IPS-20b (cell line): ENCODE results near the gene TBC1D19.

Source experiments
- H3K27ac ChIP-seq: one replicate; pipeline ENCODE4 v1.5.1; 2013; ENCODE audit warnings: low read length
- H3K27me3 ChIP-seq: 2 replicates; pipeline ENCODE4 v1.6.1; 2013; ENCODE audit warnings: mild to moderate bottlenecking, low read length, inconsistent platforms; ENCODE audit not compliant: insufficient read depth
- H3K36me3 ChIP-seq: 2 replicates; pipeline ENCODE4 v1.6.1; 2013; ENCODE audit warnings: low read depth, mild to moderate bottlenecking, inconsistent platforms, low read length, moderate library complexity; ENCODE audit not compliant: insufficient read depth
- H3K4me1 ChIP-seq: 2 replicates; pipeline ENCODE4 v1.6.1; 2013; ENCODE audit warnings: mild to moderate bottlenecking, control low read depth, inconsistent platforms, low read length, moderate library complexity; ENCODE audit not compliant: insufficient read depth
- H3K4me3 ChIP-seq: 2 replicates; pipeline ENCODE4 v1.5.1; 2013; ENCODE audit warnings: mild to moderate bottlenecking, low read length, inconsistent platforms
- H3K9ac ChIP-seq: 2 replicates; pipeline ENCODE4 v1.6.1; 2013; ENCODE audit warnings: low read depth, mild to moderate bottlenecking, inconsistent platforms, low read length, moderate library complexity
- H3K9me3 ChIP-seq: 2 replicates; pipeline ENCODE4 v1.6.1; 2013; ENCODE audit warnings: mild to moderate bottlenecking, low read depth, low read length, inconsistent platforms; ENCODE audit not compliant: insufficient read depth

Gene TBC1D19

DNA sequence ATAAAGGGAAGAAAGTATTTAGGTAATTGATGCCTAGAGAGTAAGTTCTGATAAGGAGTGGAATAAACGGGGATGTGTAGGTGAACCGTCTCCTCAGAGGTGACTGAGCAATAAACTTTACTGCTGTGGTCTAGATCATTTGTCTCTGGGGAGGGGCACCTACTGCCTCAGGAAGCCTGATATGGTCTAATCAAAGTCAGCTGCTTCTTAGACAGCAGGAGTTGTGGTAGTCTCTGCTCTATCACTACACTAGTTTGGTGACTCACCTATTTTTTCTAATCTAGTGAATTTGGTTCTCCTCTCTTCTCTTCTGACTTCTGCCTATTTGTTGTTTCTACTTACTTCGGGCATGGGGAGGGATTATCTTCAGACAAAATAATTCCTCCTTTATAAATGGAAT, 181.6 kb downstream of the TBC1D19 start:
- H3K27me3 ChIP-seq: no peaks in the 10 kb centered on the region
- H3K9ac ChIP-seq: no peak overlapping the region
- H3K4me1 ChIP-seq: peaks cover 5% of the 10 kb centered on the region; the same call in 1 of the 2 replicates
- no peak overlapping the region for H3K27ac ChIP-seq
- no peak overlapping the region for H3K4me3 ChIP-seq
- H3K9me3 ChIP-seq: no peaks in the 10 kb centered on the region
- H3K36me3 ChIP-seq: no peaks in the 10 kb centered on the region

GRCh38 chr4:26766141-26766540, 182.3 kb downstream of the TBC1D19 start:
- H3K4me1 ChIP-seq: peaks cover 5% of the 10 kb centered on the region; the same call in 1 of the 2 replicates
- no peak overlapping the region for H3K9ac ChIP-seq
- no peaks in the 10 kb centered on the region for H3K27me3 ChIP-seq
- H3K27ac ChIP-seq: no peak overlapping the region
- H3K9me3 ChIP-seq: no peaks in the 10 kb centered on the region
- no peak overlapping the region for H3K4me3 ChIP-seq
- H3K36me3 ChIP-seq: no peaks in the 10 kb centered on the region

- no peaks in the 10 kb centered on the region for H3K4me1 ChIP-seq
- H3K27me3 ChIP-seq: no peaks in the 10 kb centered on the region
- H3K36me3 ChIP-seq: no peaks in the 10 kb centered on the region
- H3K4me3 ChIP-seq: no peak overlapping the region
- no peak overlapping the region for H3K9ac ChIP-seq
- no peaks in the 10 kb centered on the region for H3K9me3 ChIP-seq
- no peak overlapping the region for H3K27ac ChIP-seq
Observed at GRCh38 chr4:26772096-26772873, 188.4 kb downstream of the TBC1D19 start.

- Histone ChIP-seq H3K9ac (no peak overlapping the region), H3K27me3 (no peaks in the 10 kb centered on the region), H3K4me3 (no peak overlapping the region), H3K27ac (no peak overlapping the region), H3K4me1 (no peaks in the 10 kb centered on the region), H3K9me3 (no peaks in the 10 kb centered on the region), H3K36me3 (no peaks in the 10 kb centered on the region)
Observed at GRCh38 chr4:26779224-26779623, 195.3 kb downstream of the TBC1D19 start.

GRCh38 chr4:26779674-26780073, 195.8 kb downstream of the TBC1D19 start:
- no peaks in the 10 kb centered on the region for H3K4me1 ChIP-seq
- no peaks in the 10 kb centered on the region for H3K27me3 ChIP-seq
- no peak overlapping the region for H3K4me3 ChIP-seq
- H3K27ac ChIP-seq: no peak overlapping the region
- H3K9ac ChIP-seq: no peak overlapping the region
- no peaks in the 10 kb centered on the region for H3K9me3 ChIP-seq
- H3K36me3 ChIP-seq: no peaks in the 10 kb centered on the region

GRCh38 chr4:26780539-26780938, 196.7 kb downstream of the TBC1D19 start:
- H3K9ac ChIP-seq: no peak overlapping the region
- no peaks in the 10 kb centered on the region for H3K27me3 ChIP-seq
- H3K4me1 ChIP-seq: no peaks in the 10 kb centered on the region
- H3K4me3 ChIP-seq: no peak overlapping the region
- no peaks in the 10 kb centered on the region for H3K36me3 ChIP-seq
- no peak overlapping the region for H3K27ac ChIP-seq
- H3K9me3 ChIP-seq: no peaks in the 10 kb centered on the region

- Histone ChIP-seq H3K36me3 (no peaks in the 10 kb centered on the region), H3K27ac (no peak overlapping the region), H3K27me3 (no peaks in the 10 kb centered on the region), H3K4me3 (no peak overlapping the region), H3K9me3 (no peaks in the 10 kb centered on the region), H3K9ac (no peak overlapping the region), H3K4me1 (no peaks in the 10 kb centered on the region)
Observed at GRCh38 chr4:26782168-26782829, 198.4 kb downstream of the TBC1D19 start.

- no peaks in the 10 kb centered on the region for H3K27me3 ChIP-seq
- H3K4me3 ChIP-seq: no peak overlapping the region
- H3K9ac ChIP-seq: no peak overlapping the region
- peaks cover 4% of the 10 kb centered on the region; the same call in 1 of the 2 replicates for H3K4me1 ChIP-seq
- no peaks in the 10 kb centered on the region for H3K36me3 ChIP-seq
- no peak overlapping the region for H3K27ac ChIP-seq
- H3K9me3 ChIP-seq: no peaks in the 10 kb centered on the region
Observed at GRCh38 chr4:26782830-26783202, 198.9 kb downstream of the TBC1D19 start.

DNA sequence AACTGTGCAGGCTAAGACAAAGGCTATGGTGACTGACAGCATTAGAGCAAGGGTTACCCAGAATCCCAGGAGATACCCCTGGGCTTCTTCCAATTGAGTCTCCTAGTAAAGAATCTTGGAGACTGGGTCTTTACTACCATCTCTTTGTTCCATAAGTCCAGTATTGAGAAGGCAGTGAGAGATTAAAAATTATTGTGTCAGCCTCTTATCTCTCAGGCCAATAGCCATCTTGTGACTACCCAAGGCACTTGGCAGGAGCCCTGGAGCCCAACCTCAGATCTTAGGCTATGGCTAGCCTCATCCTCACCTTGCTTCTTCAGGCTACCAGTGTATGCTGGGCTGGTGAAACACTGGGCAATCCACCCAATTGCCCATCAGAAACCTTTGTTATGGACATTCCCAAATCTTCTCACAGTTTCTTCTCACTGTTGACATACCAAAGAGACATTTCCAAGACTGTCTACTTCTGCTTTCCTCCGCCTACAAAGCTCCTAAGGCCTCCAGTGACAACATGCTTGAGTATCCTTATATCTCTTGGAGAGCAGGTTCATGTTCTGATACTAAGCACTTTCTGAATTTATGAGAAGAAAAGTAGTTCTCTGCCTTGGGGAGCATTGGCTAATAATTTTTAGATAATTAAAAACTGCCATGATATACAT, 200.5 kb downstream of the TBC1D19 start:
- no peak overlapping the region for H3K4me3 ChIP-seq
- no peaks in the 10 kb centered on the region for H3K9me3 ChIP-seq
- no peak overlapping the region for H3K27ac ChIP-seq
- H3K4me1 ChIP-seq: peaks cover 4% of the 10 kb centered on the region; the same call in 1 of the 2 replicates
- H3K36me3 ChIP-seq: no peaks in the 10 kb centered on the region
- no peaks in the 10 kb centered on the region for H3K27me3 ChIP-seq
- H3K9ac ChIP-seq: no peak overlapping the region

DNA sequence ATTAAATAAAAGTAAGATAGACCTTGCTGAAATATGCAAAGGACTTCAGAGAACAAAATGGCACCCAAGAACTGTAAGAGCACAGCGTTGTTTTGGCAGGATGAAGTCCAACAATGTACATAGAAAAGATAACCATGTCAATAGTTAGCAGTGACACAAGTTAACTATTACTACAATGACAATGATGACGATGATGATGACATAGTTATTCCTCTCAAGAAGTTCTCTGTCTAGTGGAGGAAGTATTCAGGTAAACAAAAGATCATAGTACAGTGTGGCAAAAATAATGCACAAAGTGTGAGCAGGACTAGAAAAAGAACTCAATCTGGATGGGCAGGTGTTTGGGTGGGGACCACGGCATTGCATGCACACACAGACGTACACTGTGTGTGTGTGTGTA, 201.4 kb downstream of the TBC1D19 start:
- no peak overlapping the region for H3K27ac ChIP-seq
- H3K4me1 ChIP-seq: peaks cover 4% of the 10 kb centered on the region; the same call in 1 of the 2 replicates
- H3K36me3 ChIP-seq: no peaks in the 10 kb centered on the region
- H3K4me3 ChIP-seq: no peak overlapping the region
- H3K9ac ChIP-seq: no peak overlapping the region
- no peaks in the 10 kb centered on the region for H3K27me3 ChIP-seq
- no peaks in the 10 kb centered on the region for H3K9me3 ChIP-seq

GRCh38 chr4:26785810-26786209, 201.9 kb downstream of the TBC1D19 start:
- Histone ChIP-seq H3K9me3 (no peaks in the 10 kb centered on the region), H3K4me1 (peaks cover 4% of the 10 kb centered on the region; the same call in 1 of the 2 replicates), H3K36me3 (no peaks in the 10 kb centered on the region), H3K9ac (no peak overlapping the region), H3K4me3 (no peak overlapping the region), H3K27ac (no peak overlapping the region), H3K27me3 (no peaks in the 10 kb centered on the region)

- Histone ChIP-seq H3K27me3 (no peaks in the 10 kb centered on the region), H3K9me3 (no peaks in the 10 kb centered on the region), H3K9ac (no peak overlapping the region), H3K36me3 (no peaks in the 10 kb centered on the region), H3K4me3 (no peak overlapping the region), H3K4me1 (peaks cover 4% of the 10 kb centered on the region; the same call in 1 of the 2 replicates), H3K27ac (no peak overlapping the region)
Observed at GRCh38 chr4:26786916-26787315, 203.0 kb downstream of the TBC1D19 start.
